IPS DF 6.9 (cell line): Measurements from ENCODE around the gene CELF2.

Experiments used
- DNase-seq: peaks from one replicate; pipeline ENCODE4 v3.0.0-alpha.2; 2013; ENCODE audit warnings: low read depth, low spot score
- H3K27ac ChIP-seq: one replicate; pipeline ENCODE4 v1.5.1; 2013; ENCODE audit warnings: low read length, control low read depth
- H3K27me3 ChIP-seq: 2 replicates; pipeline ENCODE4 v1.6.1; 2013; ENCODE audit warnings: mild to moderate bottlenecking, low read length; ENCODE audit not compliant: control insufficient read depth, insufficient read depth
- H3K36me3 ChIP-seq: 2 replicates; pipeline ENCODE4 v1.6.1; 2013; ENCODE audit warnings: low read length; ENCODE audit not compliant: control insufficient read depth, insufficient read depth
- H3K4me1 ChIP-seq: 2 replicates; pipeline ENCODE4 v1.6.1; 2013; ENCODE audit warnings: low read length; ENCODE audit not compliant: control insufficient read depth, insufficient read depth
- H3K4me3 ChIP-seq: 2 replicates; pipeline ENCODE4 v1.5.1; 2013; ENCODE audit warnings: mild to moderate bottlenecking, low read length
- H3K9me3 ChIP-seq: 2 replicates; pipeline ENCODE4 v1.6.1; 2013; ENCODE audit warnings: low read length, inconsistent platforms; ENCODE audit not compliant: control insufficient read depth, insufficient read depth
- WGBS: extraction: QIAGEN DNeasy Blood & Tissue Kit; methylation state at CpG from one replicate; pipeline ENCODE4 v1.1.7; 2013; ENCODE audit warnings: mixed read lengths, missing lambda C conversion rate; ENCODE audit not compliant: insufficient read length, insufficient coverage; 5-methylcytosine and 5-hydroxymethylcytosine counted together

The CELF2 gene

DNA sequence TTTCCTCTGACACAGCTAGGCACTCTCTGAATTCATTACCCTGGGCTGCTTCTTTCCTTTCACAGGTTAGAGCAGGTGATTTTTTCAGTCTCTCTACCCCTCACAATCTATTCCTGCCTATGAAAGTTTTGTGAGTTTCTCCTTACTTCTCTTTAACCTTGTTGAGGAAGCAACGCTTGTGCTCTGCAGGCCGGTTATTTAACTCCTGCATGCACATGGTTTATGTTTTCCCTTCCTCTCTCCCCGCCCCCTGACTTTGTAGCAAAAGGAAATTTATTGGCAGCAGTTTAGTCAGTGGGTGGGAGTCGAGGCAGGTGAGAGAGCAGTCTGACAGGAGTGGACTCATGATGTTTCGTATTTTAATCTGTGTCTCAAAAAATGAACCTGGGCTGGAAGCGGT is 91.9 kb downstream of the CELF2 start:
- H3K4me1 ChIP-seq = peaks cover 2% of the 10 kb centered on the region
- no peaks in the 10 kb centered on the region for H3K27me3 ChIP-seq
- no peaks in the 10 kb centered on the region; the same call in 1 of the 2 replicates for H3K9me3 ChIP-seq
- no peaks in the 10 kb centered on the region for H3K36me3 ChIP-seq
- no CpG with 5 or more reads among the region's 6 CpGs for WGBS
- no peak overlapping the region for H3K27ac ChIP-seq
- DNase-seq = no peak
- no peak overlapping the region for H3K4me3 ChIP-seq

- DNase-seq = no peak
- no peak overlapping the region for H3K27ac ChIP-seq
- no peak overlapping the region for H3K4me3 ChIP-seq
- no peaks in the 10 kb centered on the region for H3K36me3 ChIP-seq
- no CpG with 5 or more reads among the region's 6 CpGs for WGBS
- H3K9me3 ChIP-seq = no peaks in the 10 kb centered on the region; the same call in 1 of the 2 replicates
- peaks cover under 1% of the 10 kb centered on the region for H3K4me1 ChIP-seq
- H3K27me3 ChIP-seq = no peaks in the 10 kb centered on the region
These were observed 92.9 kb downstream of the CELF2 start for GRCh38 chr10:11110539-11110938.

DNA sequence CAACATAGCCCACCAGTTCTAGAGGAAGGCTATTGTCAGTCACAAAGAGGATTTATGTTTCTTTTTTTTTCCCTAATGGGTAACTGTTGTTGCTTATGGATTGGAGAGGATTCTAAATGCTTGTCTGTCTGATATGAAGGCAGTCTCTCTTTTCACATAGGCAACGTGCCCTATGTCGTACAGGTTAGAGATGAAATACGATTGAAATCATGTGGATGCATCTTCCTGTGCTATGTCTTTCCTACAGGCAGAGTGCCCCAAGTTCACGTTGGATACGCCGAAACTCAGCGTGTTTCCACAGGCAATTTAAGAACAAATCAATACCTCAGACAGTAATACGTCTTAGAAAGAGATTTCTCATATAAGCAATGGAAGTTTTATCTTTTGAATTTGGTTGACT is 93.8 kb downstream of the CELF2 start:
- Histone ChIP-seq H3K27ac (no peak overlapping the region), H3K9me3 (no peaks in the 10 kb centered on the region), H3K36me3 (no peaks in the 10 kb centered on the region), H3K4me3 (no peak overlapping the region), H3K27me3 (no peaks in the 10 kb centered on the region), H3K4me1 (no peaks in the 10 kb centered on the region; the same call in 1 of the 2 replicates)
- WGBS = no CpG with 5 or more reads among the region's 8 CpGs
- DNase-seq = no peak

- H3K36me3 ChIP-seq = no peaks in the 10 kb centered on the region
- H3K27ac ChIP-seq = no peak overlapping the region
- no CpG with 5 or more reads among the region's 11 CpGs for WGBS
- H3K27me3 ChIP-seq = no peaks in the 10 kb centered on the region
- no peak for DNase-seq
- no peaks in the 10 kb centered on the region for H3K9me3 ChIP-seq
- H3K4me1 ChIP-seq = no peaks in the 10 kb centered on the region; the same call in 1 of the 2 replicates
- no peak overlapping the region for H3K4me3 ChIP-seq
These were observed 95.0 kb downstream of the CELF2 start for GRCh38 chr10:11112718-11113117.

GRCh38 chr10:11113156-11113555 is 95.5 kb downstream of the CELF2 start:
- no peaks in the 10 kb centered on the region for H3K9me3 ChIP-seq
- no peak overlapping the region for H3K4me3 ChIP-seq
- no peak for DNase-seq
- H3K4me1 ChIP-seq = no peaks in the 10 kb centered on the region; the same call in 1 of the 2 replicates
- WGBS = no CpG with 5 or more reads among the region's 4 CpGs
- no peak overlapping the region for H3K27ac ChIP-seq
- H3K27me3 ChIP-seq = no peaks in the 10 kb centered on the region
- no peaks in the 10 kb centered on the region for H3K36me3 ChIP-seq

GRCh38 chr10:11114269-11114668 is 96.6 kb downstream of the CELF2 start:
- no peak for DNase-seq
- Histone ChIP-seq H3K9me3 (no peaks in the 10 kb centered on the region), H3K4me1 (no peaks in the 10 kb centered on the region), H3K27me3 (no peaks in the 10 kb centered on the region), H3K4me3 (no peak overlapping the region), H3K27ac (no peak overlapping the region), H3K36me3 (no peaks in the 10 kb centered on the region)
- WGBS = no CpG with 5 or more reads among the region's 2 CpGs

- no peak overlapping the region for H3K4me3 ChIP-seq
- no peak overlapping the region for H3K27ac ChIP-seq
- H3K27me3 ChIP-seq = no peaks in the 10 kb centered on the region
- no peak for DNase-seq
- H3K9me3 ChIP-seq = no peaks in the 10 kb centered on the region
- no CpG with 5 or more reads among the region's 3 CpGs for WGBS
- H3K4me1 ChIP-seq = no peaks in the 10 kb centered on the region
- no peaks in the 10 kb centered on the region for H3K36me3 ChIP-seq
These were observed 97.7 kb downstream of the CELF2 start for GRCh38 chr10:11115337-11115736.

DNA sequence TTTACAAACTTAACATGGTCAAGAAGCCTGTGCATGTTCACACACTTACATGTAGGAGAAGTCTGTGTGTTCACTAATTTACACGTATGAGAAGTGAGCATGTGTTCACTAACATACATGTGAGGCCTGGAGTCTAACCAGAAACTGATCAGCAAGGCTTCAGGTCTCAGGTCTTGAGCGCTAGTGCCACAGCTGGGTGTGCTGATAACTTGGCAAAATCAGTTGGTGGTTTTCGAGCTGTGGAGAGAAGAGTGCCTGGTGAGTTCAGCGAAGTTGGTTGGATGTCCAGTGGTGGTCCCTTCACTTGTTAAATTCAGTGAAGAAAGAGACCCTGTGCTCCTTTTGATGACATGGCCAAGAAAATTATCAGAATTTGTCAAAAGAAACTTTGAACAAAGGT is 98.7 kb downstream of the CELF2 start:
- WGBS = no CpG with 5 or more reads among the region's 4 CpGs
- Histone ChIP-seq H3K9me3 (no peaks in the 10 kb centered on the region), H3K36me3 (no peaks in the 10 kb centered on the region), H3K27me3 (no peaks in the 10 kb centered on the region), H3K4me3 (no peak overlapping the region), H3K27ac (no peak overlapping the region), H3K4me1 (no peaks in the 10 kb centered on the region)
- DNase-seq = no peak

GRCh38 chr10:11116817-11117216 is 99.1 kb downstream of the CELF2 start:
- Histone ChIP-seq H3K4me3 (no peak overlapping the region), H3K4me1 (no peaks in the 10 kb centered on the region), H3K36me3 (no peaks in the 10 kb centered on the region), H3K27me3 (no peaks in the 10 kb centered on the region), H3K27ac (no peak overlapping the region), H3K9me3 (no peaks in the 10 kb centered on the region)
- WGBS = no CpG with 5 or more reads among the region's 6 CpGs
- DNase-seq = no peak

DNA sequence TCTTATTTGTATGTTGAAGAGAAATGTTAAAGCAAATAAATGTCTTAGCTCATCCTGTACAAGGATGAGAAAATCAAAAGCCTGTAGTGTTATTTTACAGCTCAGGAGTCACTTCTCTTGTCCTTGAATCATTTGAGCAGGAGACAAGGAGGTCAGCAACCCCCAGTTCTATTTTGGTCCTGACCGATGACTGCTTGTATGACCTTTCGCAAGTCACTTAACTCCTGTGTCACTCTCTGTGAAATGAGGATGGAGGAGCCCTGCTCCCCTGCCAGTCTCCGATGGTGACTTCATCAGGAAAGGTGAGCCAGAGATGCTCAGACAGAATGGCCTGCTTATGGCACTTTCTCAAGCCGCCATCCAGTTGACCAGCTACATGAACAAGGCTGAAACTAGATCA is 101.0 kb downstream of the CELF2 start:
- Histone ChIP-seq H3K36me3 (no peaks in the 10 kb centered on the region), H3K27ac (no peak overlapping the region), H3K9me3 (no peaks in the 10 kb centered on the region), H3K4me1 (no peaks in the 10 kb centered on the region), H3K27me3 (no peaks in the 10 kb centered on the region), H3K4me3 (no peak overlapping the region)
- WGBS = no CpG with 5 or more reads among the region's 4 CpGs
- no peak for DNase-seq

DNA sequence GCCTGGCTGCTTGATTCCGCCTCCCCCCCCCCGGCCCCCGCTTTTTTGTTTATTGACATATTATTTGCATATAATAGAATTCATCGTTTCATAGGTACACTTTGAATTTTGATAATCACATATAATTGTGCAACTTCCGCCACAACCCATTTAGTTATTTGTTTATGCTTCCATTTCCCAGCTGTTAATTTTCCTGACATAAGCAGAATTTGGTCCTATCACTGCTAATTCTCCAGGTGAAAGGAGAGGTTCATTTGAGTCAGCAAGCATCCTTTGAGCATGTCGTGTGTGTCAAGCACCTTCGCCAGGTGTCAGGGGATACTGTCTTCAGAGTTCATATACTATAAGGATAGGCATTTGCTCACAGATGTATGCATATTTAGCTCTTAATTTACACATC is 102.2 kb downstream of the CELF2 start:
- H3K27ac ChIP-seq = no peak overlapping the region
- WGBS = no CpG with 5 or more reads among the region's 7 CpGs
- no peak overlapping the region for H3K4me3 ChIP-seq
- 0 out of 2 replicates have a peak, but pooled peaks cover under 1% of the 10 kb centered on the region for H3K4me1 ChIP-seq
- no peaks in the 10 kb centered on the region for H3K36me3 ChIP-seq
- H3K9me3 ChIP-seq = no peaks in the 10 kb centered on the region
- no peak for DNase-seq
- H3K27me3 ChIP-seq = no peaks in the 10 kb centered on the region
